ENCODE results near the gene TUT1. TPM values are rescaled to one million over a fixed set of nuclear protein-coding genes. Genes with fewer than 3 reads are reported as not detected.
A peak's percentile ranks its signal among the peaks of the same experiment; 100 is the strongest.
"Not testable (repeated sequence)": the region's sequence is repeated elsewhere in the genome, so short reads cannot be mapped to it uniquely, and the experiment has no call there.

TUT1 gene
- total RNA-seq, 4 donors from 2014 or later: 3.8 to 9.6 (median 7.6) TPM

DNA sequence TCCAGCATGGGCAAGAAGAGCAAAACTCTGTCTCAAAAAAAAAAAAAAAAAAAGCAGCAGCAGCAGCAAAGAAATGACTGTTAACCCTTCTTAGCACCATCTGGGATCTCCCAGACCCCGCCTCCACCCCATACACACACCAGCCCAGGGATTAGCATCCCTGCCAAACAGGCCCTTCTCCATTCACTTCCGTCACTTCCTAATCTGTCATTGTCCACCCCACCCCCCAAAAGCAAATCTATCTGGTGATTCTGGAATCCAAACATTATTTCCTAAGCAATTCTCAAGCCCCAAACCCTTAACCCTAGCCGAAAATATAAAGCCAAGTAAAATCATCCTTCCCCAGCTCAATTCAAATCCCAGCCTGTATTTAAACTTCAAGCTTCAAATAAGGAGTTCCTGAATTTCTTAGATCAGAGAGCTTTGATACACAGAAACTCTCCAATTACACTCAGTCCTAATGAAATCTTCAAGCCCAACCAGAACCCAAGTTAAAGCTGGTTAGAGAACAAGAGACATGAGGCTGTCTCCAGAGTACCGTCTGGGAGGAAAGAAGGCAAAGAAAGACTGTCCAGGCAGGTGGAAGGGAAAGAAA, 38.7 kb downstream of the TUT1 start:
- WGBS, 2 donors (ENCODE audit: low coverage in 1 of 2): 9 to 22% methylated on average over 3 to 4 of the region's 4 CpGs
- no peaks in the 10 kb centered on the region for H3K27me3 ChIP-seq
- H3K27ac ChIP-seq: peak overlapping the region; percentile 93 to 98 (median 95)
- no peaks in the 10 kb centered on the region for H3K9me3 ChIP-seq
- no peak for ATAC-seq
- no peaks in the 10 kb centered on the region for H3K36me3 ChIP-seq
- peak overlapping the region; percentile 12 to 35 for H3K4me3 ChIP-seq
- H3K4me1 ChIP-seq: peaks cover 15 to 100% (median 76%) of the 10 kb centered on the region in 3 donors
- TF ChIP-seq POLR2AphosphoS5 (IDR thresholded peaks at IDR 0.05) (no peak), POLR2A (IDR thresholded peaks at IDR 0.05) (no peak), EP300 (IDR thresholded peaks at IDR 0.05) (no peak)
- TF ChIP-seq, protein P1, sequence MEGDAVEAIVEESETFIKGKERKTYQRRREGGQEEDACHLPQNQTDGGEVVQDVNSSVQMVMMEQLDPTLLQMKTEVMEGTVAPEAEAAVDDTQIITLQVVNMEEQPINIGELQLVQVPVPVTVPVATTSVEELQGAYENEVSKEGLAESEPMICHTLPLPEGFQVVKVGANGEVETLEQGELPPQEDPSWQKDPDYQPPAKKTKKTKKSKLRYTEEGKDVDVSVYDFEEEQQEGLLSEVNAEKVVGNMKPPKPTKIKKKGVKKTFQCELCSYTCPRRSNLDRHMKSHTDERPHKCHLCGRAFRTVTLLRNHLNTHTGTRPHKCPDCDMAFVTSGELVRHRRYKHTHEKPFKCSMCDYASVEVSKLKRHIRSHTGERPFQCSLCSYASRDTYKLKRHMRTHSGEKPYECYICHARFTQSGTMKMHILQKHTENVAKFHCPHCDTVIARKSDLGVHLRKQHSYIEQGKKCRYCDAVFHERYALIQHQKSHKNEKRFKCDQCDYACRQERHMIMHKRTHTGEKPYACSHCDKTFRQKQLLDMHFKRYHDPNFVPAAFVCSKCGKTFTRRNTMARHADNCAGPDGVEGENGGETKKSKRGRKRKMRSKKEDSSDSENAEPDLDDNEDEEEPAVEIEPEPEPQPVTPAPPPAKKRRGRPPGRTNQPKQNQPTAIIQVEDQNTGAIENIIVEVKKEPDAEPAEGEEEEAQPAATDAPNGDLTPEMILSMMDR (IDR thresholded peaks at IDR 0.05): no peak

DNA sequence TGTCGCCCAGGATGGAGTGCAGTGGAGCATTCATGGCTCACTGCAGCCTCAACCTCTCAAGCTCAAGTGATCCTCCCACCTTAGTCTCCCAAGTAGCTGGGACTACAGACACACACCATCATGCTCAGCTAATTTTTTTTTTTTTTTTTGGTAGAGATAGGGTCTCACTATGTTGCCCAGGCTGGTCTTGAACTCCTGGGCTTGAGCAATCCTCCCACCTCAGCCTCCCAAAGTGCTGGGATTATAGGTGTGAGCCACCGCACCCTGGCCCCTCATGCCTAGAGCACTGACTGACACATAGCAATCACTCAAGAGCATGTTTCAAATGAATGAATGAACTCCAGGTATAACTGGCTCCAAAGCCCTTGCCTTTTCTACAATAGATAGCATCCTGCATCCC, 40.8 kb downstream of the TUT1 start:
- not testable (repeated sequence) for H3K36me3 ChIP-seq, ATAC-seq, H3K4me3 ChIP-seq, H3K9me3 ChIP-seq, H3K27me3 ChIP-seq
- peaks cover 12 to 82% (median 57%) of the 10 kb centered on the region in 3 donors for H3K4me1 ChIP-seq
- H3K27ac ChIP-seq: peak overlapping the region in 3 of 4 donors; percentile 93 to 96 (median 94)
- WGBS, 2 donors (ENCODE audit: low coverage in 1 of 2): 86 to 100% methylated on average over 2 of the region's 2 CpGs

DNA sequence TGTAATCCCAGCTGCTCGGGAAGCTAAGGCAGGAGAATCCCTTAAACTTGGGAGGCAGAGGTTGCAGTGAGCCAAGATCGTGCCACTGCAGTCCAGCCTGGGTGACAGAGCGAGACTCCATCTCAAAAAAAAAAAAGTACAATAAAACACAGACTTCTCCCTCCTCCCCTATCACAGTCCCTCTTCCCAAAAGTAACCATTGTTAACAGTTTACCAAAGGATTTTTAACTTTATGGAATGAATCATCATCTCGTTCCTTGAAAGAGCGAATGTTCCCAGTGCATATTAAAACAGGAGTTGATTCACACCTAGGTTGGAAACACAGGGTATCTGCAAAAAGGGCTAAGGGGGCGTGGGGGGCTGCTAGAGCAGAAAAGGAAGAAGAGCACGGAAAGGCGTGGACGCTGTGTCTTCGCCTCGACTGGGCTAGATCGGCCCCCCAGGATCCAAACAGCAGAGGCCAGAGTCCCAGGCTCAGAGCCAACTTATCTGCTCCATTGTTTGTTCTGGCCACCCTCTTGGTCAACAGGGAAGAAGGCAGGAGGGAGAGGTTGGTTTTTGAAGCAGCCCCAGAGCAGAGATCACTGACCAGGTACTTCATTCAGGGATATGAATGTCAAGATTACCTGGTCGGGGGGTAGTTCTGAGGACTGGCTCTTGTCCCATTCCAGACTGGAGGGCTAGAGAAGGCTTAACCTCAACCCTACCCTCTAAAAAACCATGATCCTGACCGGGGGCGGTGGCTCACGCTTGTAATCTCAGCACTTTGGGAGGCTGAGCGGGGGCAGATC, 42.6 kb downstream of the TUT1 start:
- no peak for TF ChIP-seq POLR2AphosphoS5 (IDR thresholded peaks at IDR 0.05)
- TF ChIP-seq EP300 (IDR thresholded peaks at IDR 0.05): no peak
- no peak for TF ChIP-seq POLR2A (IDR thresholded peaks at IDR 0.05)
- TF ChIP-seq, protein P1 (IDR thresholded peaks at IDR 0.05): no peak
- WGBS, 2 donors (ENCODE audit: low coverage in 1 of 2): 37 to 51% methylated on average over 5 to 12 of the region's 17 CpGs
- H3K27ac ChIP-seq: peak overlapping the region in 3 of 4 donors; percentile 94 to 100 (median 99)
- no peak overlapping the region for H3K4me3 ChIP-seq
- no peaks in the 10 kb centered on the region for H3K36me3 ChIP-seq
- no peaks in the 10 kb centered on the region for H3K27me3 ChIP-seq
- no peaks in the 10 kb centered on the region for H3K9me3 ChIP-seq
- peaks cover 5 to 74% (median 40%) of the 10 kb centered on the region in 3 donors for H3K4me1 ChIP-seq
- no peak for ATAC-seq

DNA sequence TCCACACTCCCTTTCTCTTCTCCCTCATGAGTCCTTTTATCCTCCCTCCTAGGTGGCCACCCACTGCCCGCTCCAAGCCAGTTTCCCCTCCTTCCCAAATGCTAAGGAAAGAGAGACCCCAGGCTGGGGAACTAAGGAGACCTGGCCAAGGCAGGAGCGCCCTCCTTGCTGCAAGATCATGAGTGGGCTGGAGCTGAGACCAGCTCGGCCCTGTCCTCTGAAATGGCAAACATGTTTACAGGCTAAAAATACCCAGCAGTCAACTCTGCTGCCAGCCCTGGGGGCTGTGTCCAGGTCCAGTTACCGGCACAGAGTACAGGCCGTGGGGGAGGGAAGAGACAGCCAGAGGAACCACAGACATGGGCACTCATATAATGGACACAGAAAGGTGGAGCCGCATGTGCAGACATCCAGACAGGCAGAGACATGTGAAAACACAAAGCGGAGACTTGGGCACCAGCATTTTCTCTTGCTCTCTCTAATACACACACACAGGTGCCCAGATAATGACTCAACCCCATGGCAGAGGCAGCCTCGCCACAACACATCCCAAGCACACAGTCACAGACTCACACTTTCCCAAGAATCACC, 43.5 kb downstream of the TUT1 start:
- peak overlapping the region; percentile 81 to 85 for H3K4me3 ChIP-seq
- TF ChIP-seq, protein P1 (IDR thresholded peaks at IDR 0.05): no peak
- TF ChIP-seq POLR2AphosphoS5 (IDR thresholded peaks at IDR 0.05) (peak; percentile 71), POLR2A (IDR thresholded peaks at IDR 0.05) (peak; percentile 28 to 45), EP300 (IDR thresholded peaks at IDR 0.05) (no peak)
- 23 to 38% methylated on average over 4 to 6 of the region's 8 CpGs for WGBS, 2 donors (ENCODE audit: low coverage in 1 of 2)
- H3K9me3 ChIP-seq: no peaks in the 10 kb centered on the region
- H3K27me3 ChIP-seq: no peaks in the 10 kb centered on the region
- H3K36me3 ChIP-seq: no peaks in the 10 kb centered on the region
- peak overlapping the region; percentile 94 to 100 (median 96) for H3K27ac ChIP-seq
- peaks cover 3 to 73% (median 36%) of the 10 kb centered on the region in 3 donors for H3K4me1 ChIP-seq
- ATAC-seq: no peak

DNA sequence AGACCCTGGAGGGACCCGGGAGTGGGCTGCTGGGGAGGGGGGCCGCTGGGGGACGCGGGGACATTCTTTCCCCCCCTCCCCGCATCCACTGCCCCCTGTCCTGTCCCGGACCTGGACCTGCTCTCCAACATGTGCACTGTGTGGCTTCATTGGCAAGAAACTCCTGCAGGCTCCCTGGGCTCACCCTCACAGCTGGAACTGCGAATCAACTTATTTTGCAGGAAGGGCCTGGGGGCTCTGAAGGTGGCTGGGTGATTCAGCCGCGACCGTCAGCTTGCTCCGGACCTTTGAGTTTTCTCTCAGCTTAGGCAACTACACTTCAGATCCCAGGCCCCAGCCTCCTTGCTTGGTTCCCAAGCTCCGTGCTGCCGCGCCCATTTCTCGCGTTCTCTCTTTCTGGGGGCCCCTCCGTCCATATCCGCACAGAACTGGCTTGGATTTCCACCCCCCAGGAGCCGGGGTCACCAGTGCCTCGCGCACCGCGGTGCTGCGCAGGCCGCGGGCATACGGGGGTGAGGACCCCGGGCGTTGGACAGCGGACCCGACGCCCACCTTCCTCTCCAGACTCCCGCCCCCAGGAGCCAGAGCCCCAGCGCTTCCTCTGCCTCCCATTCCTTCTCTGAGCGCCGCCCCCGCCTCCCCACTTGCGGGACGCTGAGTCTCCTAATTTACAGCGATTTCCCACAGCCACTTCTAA, 44.2 kb downstream of the TUT1 start:
- WGBS, 2 donors (ENCODE audit: low coverage in 1 of 2): 0% methylated on average over 3 to 6 of the region's 40 CpGs
- Histone ChIP-seq H3K9me3 (no peaks in the 10 kb centered on the region), H3K36me3 (no peaks in the 10 kb centered on the region), H3K4me3 (peak overlapping the region; percentile 81 to 85), H3K4me1 (peaks cover 3 to 73% (median 33%) of the 10 kb centered on the region in 3 donors), H3K27me3 (no peaks in the 10 kb centered on the region), H3K27ac (peak overlapping the region; percentile 94 to 100 (median 96))
- TF ChIP-seq POLR2A (IDR thresholded peaks at IDR 0.05) (no peak), POLR2AphosphoS5 (IDR thresholded peaks at IDR 0.05) (no peak), EP300 (IDR thresholded peaks at IDR 0.05) (no peak)
- TF ChIP-seq, protein P1 (IDR thresholded peaks at IDR 0.05): no peak
- no peak for ATAC-seq
